ENCODE measurements around the gene CRADD.

DNA sequence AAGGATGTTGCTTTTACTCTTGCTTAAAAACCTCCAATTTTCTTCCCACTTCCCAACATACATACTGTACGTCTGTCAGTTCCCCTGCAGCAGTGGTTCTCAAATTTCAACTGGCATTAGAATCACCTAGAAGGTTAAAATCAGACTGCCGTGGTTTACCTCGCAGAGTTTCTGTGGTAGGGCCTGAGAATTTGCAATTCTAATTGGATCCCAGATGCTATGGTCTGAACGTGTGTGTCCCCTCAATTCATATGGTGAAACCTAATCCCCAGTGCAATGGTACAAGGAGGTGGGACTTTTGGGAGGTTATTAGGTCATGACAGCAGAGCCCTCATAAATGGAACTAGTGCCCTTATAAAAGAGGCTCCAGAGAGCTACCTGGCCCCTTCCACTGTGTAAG, 226.9 kb downstream of the CRADD start:
- TF ChIP-seq EZH2 (IDR thresholded peaks at IDR 0.05; ENCODE audit: borderline replicate concordance, insufficient read depth, low read depth, low read length, poor library complexity, severe bottlenecking): no peak
- TF ChIP-seq, protein P1, sequence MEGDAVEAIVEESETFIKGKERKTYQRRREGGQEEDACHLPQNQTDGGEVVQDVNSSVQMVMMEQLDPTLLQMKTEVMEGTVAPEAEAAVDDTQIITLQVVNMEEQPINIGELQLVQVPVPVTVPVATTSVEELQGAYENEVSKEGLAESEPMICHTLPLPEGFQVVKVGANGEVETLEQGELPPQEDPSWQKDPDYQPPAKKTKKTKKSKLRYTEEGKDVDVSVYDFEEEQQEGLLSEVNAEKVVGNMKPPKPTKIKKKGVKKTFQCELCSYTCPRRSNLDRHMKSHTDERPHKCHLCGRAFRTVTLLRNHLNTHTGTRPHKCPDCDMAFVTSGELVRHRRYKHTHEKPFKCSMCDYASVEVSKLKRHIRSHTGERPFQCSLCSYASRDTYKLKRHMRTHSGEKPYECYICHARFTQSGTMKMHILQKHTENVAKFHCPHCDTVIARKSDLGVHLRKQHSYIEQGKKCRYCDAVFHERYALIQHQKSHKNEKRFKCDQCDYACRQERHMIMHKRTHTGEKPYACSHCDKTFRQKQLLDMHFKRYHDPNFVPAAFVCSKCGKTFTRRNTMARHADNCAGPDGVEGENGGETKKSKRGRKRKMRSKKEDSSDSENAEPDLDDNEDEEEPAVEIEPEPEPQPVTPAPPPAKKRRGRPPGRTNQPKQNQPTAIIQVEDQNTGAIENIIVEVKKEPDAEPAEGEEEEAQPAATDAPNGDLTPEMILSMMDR (IDR thresholded peaks at IDR 0.05): no peak
